ENCODE results near the gene CRYAB. TPM values are rescaled to one million over a fixed set of nuclear protein-coding genes. Genes with fewer than 3 reads are reported as not detected.
"Not testable (repeated sequence)": the region's sequence is repeated elsewhere in the genome, so short reads cannot be mapped to it uniquely, and the experiment has no call there.

CRYAB gene
- total RNA-seq, 1 donor from 2014 or later, result not detected

GRCh38 chr11:111886844-111887243 is 24.7 kb downstream of the CRYAB start:
- H3K27ac Mint-ChIP-seq (ENCODE audit: unreplicated experiment), result no peak overlapping the region
- H3K9me3 Mint-ChIP-seq (ENCODE audit: unreplicated experiment), result no peaks in the 10 kb centered on the region
- no peaks in the 10 kb centered on the region for H3K27me3 Mint-ChIP-seq (ENCODE audit: unreplicated experiment)
- H3K4me3 Mint-ChIP-seq (ENCODE audit: unreplicated experiment), result no peak overlapping the region
- no peaks in the 10 kb centered on the region for H3K4me1 Mint-ChIP-seq (ENCODE audit: unreplicated experiment)
- no peaks in the 10 kb centered on the region for H3K36me3 Mint-ChIP-seq (ENCODE audit: low read depth, unreplicated experiment)
- no peak for DNase-seq (ENCODE audit: low spot score)
- TF ChIP-seq, protein P1, sequence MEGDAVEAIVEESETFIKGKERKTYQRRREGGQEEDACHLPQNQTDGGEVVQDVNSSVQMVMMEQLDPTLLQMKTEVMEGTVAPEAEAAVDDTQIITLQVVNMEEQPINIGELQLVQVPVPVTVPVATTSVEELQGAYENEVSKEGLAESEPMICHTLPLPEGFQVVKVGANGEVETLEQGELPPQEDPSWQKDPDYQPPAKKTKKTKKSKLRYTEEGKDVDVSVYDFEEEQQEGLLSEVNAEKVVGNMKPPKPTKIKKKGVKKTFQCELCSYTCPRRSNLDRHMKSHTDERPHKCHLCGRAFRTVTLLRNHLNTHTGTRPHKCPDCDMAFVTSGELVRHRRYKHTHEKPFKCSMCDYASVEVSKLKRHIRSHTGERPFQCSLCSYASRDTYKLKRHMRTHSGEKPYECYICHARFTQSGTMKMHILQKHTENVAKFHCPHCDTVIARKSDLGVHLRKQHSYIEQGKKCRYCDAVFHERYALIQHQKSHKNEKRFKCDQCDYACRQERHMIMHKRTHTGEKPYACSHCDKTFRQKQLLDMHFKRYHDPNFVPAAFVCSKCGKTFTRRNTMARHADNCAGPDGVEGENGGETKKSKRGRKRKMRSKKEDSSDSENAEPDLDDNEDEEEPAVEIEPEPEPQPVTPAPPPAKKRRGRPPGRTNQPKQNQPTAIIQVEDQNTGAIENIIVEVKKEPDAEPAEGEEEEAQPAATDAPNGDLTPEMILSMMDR (IDR thresholded peaks at IDR 0.05; ENCODE audit: unreplicated experiment), result no peak

- no peaks in the 10 kb centered on the region for H3K36me3 Mint-ChIP-seq (ENCODE audit: low read depth, unreplicated experiment)
- H3K27me3 Mint-ChIP-seq (ENCODE audit: unreplicated experiment), result no peaks in the 10 kb centered on the region
- TF ChIP-seq, protein P1 (IDR thresholded peaks at IDR 0.05; ENCODE audit: unreplicated experiment), result no peak
- no peaks in the 10 kb centered on the region for H3K9me3 Mint-ChIP-seq (ENCODE audit: unreplicated experiment)
- no peaks in the 10 kb centered on the region for H3K4me1 Mint-ChIP-seq (ENCODE audit: unreplicated experiment)
- DNase-seq (ENCODE audit: low spot score), result no peak
- H3K27ac Mint-ChIP-seq (ENCODE audit: unreplicated experiment), result no peak overlapping the region
- no peak overlapping the region for H3K4me3 Mint-ChIP-seq (ENCODE audit: unreplicated experiment)
Measured at GRCh38 chr11:111886032-111886431, 25.5 kb downstream of the CRYAB start.

- not testable (repeated sequence) for H3K36me3 Mint-ChIP-seq (ENCODE audit: low read depth, unreplicated experiment); H3K9me3 Mint-ChIP-seq (ENCODE audit: unreplicated experiment); H3K27ac Mint-ChIP-seq (ENCODE audit: unreplicated experiment); H3K4me3 Mint-ChIP-seq (ENCODE audit: unreplicated experiment); DNase-seq (ENCODE audit: low spot score); H3K4me1 Mint-ChIP-seq (ENCODE audit: unreplicated experiment); H3K27me3 Mint-ChIP-seq (ENCODE audit: unreplicated experiment)
Measured at GRCh38 chr11:111885053-111885452, 26.5 kb downstream of the CRYAB start.

DNA sequence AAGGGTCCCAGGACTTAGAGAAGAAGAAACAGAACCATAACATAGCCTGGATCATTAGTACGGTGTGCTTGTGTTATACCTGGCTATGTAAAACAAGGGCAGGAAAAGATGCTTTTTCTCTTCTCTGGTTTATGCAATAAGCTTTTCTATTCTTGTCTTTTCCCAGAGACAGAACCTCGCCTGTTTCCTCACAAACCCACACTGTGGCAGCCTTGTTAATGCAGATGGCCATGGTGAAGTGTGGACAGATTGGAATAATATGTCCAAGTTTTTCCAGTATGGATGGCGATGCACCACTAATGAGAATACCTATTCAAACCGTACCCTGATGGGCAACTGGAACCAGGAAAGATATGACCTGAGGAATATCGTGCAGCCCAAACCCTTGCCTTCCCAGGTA is 29.4 kb downstream of the CRYAB start:
- H3K36me3 Mint-ChIP-seq (ENCODE audit: low read depth, unreplicated experiment), result no peaks in the 10 kb centered on the region
- H3K9me3 Mint-ChIP-seq (ENCODE audit: unreplicated experiment), result no peaks in the 10 kb centered on the region
- no peaks in the 10 kb centered on the region for H3K27me3 Mint-ChIP-seq (ENCODE audit: unreplicated experiment)
- DNase-seq (ENCODE audit: low spot score), result no peak
- no peak overlapping the region for H3K27ac Mint-ChIP-seq (ENCODE audit: unreplicated experiment)
- TF ChIP-seq, protein P1 (IDR thresholded peaks at IDR 0.05; ENCODE audit: unreplicated experiment), result no peak
- no peak overlapping the region for H3K4me3 Mint-ChIP-seq (ENCODE audit: unreplicated experiment)
- H3K4me1 Mint-ChIP-seq (ENCODE audit: unreplicated experiment), result peaks cover 11% of the 10 kb centered on the region

DNA sequence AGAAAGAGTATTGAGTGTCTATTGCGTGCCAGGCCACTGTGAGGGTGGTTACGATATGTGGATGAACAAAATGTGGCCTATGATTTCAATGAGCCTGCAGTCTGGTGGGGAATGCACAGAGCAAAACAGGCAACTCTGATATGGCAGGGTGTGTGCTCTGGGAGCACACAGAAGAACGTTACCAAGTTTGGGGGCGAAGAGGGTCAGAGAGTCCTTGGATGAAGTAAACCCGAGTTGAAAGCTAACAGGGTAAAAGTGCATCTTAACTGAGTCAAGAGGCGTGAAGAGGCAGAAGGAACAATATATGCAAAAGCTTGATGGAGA is 32.0 kb downstream of the CRYAB start:
- Mint-ChIP-seq H3K36me3 (ENCODE audit: low read depth, unreplicated experiment) (no peaks in the 10 kb centered on the region), H3K4me3 (ENCODE audit: unreplicated experiment) (peak overlapping the region; percentile 96), H3K27ac (ENCODE audit: unreplicated experiment) (peak overlapping the region; percentile 98), H3K4me1 (ENCODE audit: unreplicated experiment) (peaks cover 11% of the 10 kb centered on the region), H3K9me3 (ENCODE audit: unreplicated experiment) (no peaks in the 10 kb centered on the region), H3K27me3 (ENCODE audit: unreplicated experiment) (no peaks in the 10 kb centered on the region)
- TF ChIP-seq, protein P1 (IDR thresholded peaks at IDR 0.05; ENCODE audit: unreplicated experiment), result no peak
- DNase-seq (ENCODE audit: low spot score), result no peak

Data from endothelial cell (in vitro differentiated cells).